PC-9 (cell line): ENCODE measurements around the gene GATB. TPM values are rescaled to one million over a fixed set of nuclear protein-coding genes. Genes with fewer than 3 reads are reported as not detected.

ENCODE experiments used
- BruUV-seq: library from RNA; stranded (reverse); fragments of 400-500 nt; replicated peaks from 2 replicates; lab custom pipeline; 2021; lab: Mats Ljungman, UMichigan
- CTCF ChIA-PET: fragments of 300-600 bp; sonication (Branson Sonifier 250); formaldehyde crosslinking; loops from one replicate; lab custom pipeline; 2022; ENCODE audit warnings: antibody characterized with exemption; lab: Charles Lee
- POLR2A ChIA-PET: fragments of 300-600 bp; sonication (Branson Sonifier 250); formaldehyde crosslinking; loops from one replicate; lab custom pipeline; 2022; ENCODE audit warnings: antibody characterized with exemption; ENCODE audit not compliant: unreplicated experiment; lab: Charles Lee
- DNase-seq, 2 experiments: peaks; one replicate each; pipeline versions ENCODE4 v3.0.0 to v3.0.0-alpha.2; 2015 to 2022; ENCODE audit warnings: mixed read lengths in 1 of 2
- H2AFZ ChIP-seq: fragments of 200-600 bp; sonication (generic); 2 replicates; pipeline ENCODE4 v1.8.1; 2017; ENCODE audit warnings: antibody characterized with exemption
- H3F3A ChIP-seq: fragments of 200-600 bp; sonication (generic); 2 replicates; pipeline ENCODE4 v1.8.1; 2017; ENCODE audit warnings: antibody characterized with exemption, mild to moderate bottlenecking, low read depth; ENCODE audit not compliant: insufficient read depth
- H3K27ac ChIP-seq: fragments of 200-600 bp; sonication (generic); 2 replicates; pipeline ENCODE4 v1.6.1; 2016; ENCODE audit warnings: mixed run types
- H3K27me3 ChIP-seq: fragments of 200-600 bp; sonication (generic); 2 replicates; pipeline ENCODE4 v1.6.1; 2016; ENCODE audit warnings: low read depth, mixed run types; ENCODE audit not compliant: insufficient read depth
- H3K36me3 ChIP-seq: fragments of 200-600 bp; sonication (generic); 2 replicates; pipeline ENCODE4 v1.6.1; 2016; ENCODE audit warnings: low read depth, mixed run types
- H3K4me1 ChIP-seq: fragments of 200-600 bp; sonication (generic); replicated peaks from 2 replicates; pipeline ENCODE4 v1.6.1; 2016; ENCODE audit warnings: mixed run types; ENCODE audit not compliant: insufficient read depth
- H3K4me2 ChIP-seq: fragments of 200-600 bp; sonication (generic); 2 replicates; pipeline ENCODE4 v1.6.1; 2017; ENCODE audit warnings: mixed run types
- H3K4me3 ChIP-seq: fragments of 200-600 bp; sonication (generic); 2 replicates; pipeline ENCODE4 v1.6.1; 2016; ENCODE audit warnings: mixed run types
- H3K79me2 ChIP-seq: fragments of 200-600 bp; sonication (generic); 2 replicates; pipeline ENCODE4 v1.6.1; 2017; ENCODE audit warnings: low read depth, mixed run types
- H3K9me2 ChIP-seq: fragments of 200-600 bp; sonication (generic); 2 replicates; pipeline ENCODE4 v1.8.1; 2017; ENCODE audit warnings: mild to moderate bottlenecking; ENCODE audit not compliant: insufficient read depth
- H3K9me3 ChIP-seq: fragments of 200-600 bp; sonication (generic); 2 replicates; pipeline ENCODE4 v1.8.1; 2016; ENCODE audit warnings: low read depth; ENCODE audit not compliant: insufficient read depth
- H4K20me1 ChIP-seq: fragments of 200-600 bp; sonication (generic); 2 replicates; pipeline ENCODE4 v1.8.1; 2017; ENCODE audit not compliant: insufficient read depth
- EZH2 ChIP-seq: fragments of 200-600 bp; sonication (generic); IDR thresholded peaks from 2 replicates; pipeline ENCODE4 v1.8.0; 2017; ENCODE audit warnings: antibody characterized with exemption, low read depth
- intact Hi-C: fragments of 100-400 bp; cut with micrococcal nuclease; formaldehyde crosslinking; loops from one replicate; pipeline ENCODE4 v1.10.0; 2022; ENCODE audit not compliant: unreplicated experiment
- total RNA-seq: library from RNA; stranded (reverse); gene quantifications from 2 replicates; pipeline ENCODE4 v1.2.3, GENCODE V29; 2021
- TF ChIP-seq, protein P1 (sequence below): fragments of 200-600 bp; sonication (generic); conservative IDR thresholded peaks from 2 replicates; pipeline ENCODE4 v1.6.1; 2017; ENCODE audit warnings: mixed run types, antibody characterized with exemption, mild to moderate bottlenecking, moderate library complexity

GATB gene
- total RNA-seq, 1 experiment from 2014 or later = 24.2 TPM

DNA sequence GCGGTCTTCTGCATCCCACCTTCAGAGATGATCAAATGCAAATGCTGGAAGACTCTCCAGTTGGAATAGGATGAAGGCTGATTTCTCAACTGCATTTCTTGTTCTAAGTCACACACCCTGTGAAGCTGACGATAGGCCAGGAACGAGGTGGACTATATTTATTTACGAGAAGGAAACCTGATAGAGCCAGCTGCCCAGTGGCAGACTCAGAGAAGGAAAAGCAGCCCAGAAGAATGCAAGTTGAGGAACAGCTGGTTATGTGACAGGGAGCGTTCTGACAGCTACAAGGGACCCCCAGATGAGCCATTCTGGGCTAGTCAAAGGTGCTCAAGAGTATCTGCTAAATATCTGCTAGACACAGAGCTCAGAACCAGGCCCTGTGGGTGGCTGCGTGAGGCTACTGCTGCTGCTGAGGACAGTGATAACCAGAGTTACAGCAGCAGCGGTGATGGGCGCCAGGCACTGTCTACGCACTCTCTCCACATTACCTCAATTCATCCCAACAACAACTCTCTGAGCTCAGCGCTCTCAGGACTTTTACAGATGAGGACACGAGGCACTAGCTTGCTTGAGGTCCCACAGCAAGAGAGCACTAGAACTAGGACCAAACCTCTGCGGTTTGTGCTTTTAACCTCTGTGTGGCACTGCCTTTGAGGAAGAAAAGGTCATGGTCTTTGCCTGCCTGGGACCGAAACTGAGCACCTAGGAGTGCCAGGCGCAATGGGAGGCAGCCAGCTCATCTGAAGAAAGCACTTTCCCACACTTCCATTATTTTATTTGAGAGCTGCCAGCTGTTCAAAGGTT, 69.0 kb downstream of the GATB start:
- Histone ChIP-seq H4K20me1 (no peaks in the 10 kb centered on the region), H3K4me3 (no peak overlapping the region), H3K4me1 (no peaks in the 10 kb centered on the region; the same call in 1 of the 2 replicates), H3K9me3 (no peaks in the 10 kb centered on the region), H3K27me3 (no peaks in the 10 kb centered on the region), H3K9me2 (no peaks in the 10 kb centered on the region), H3K27ac (no peak overlapping the region), H3K79me2 (no peaks in the 10 kb centered on the region), H3F3A (no peaks in the 10 kb centered on the region), H2AFZ (no peak overlapping the region), H3K4me2 (no peak overlapping the region), H3K36me3 (no peaks in the 10 kb centered on the region)
- ChIA-PET CTCF (no interaction called here), POLR2A (interaction anchor here (0.6 kb wide), 1 partner anchor 448 kb away, joined by 7 read pairs; no protein-coding TSS in a partner anchor)
- no peak for TF ChIP-seq EZH2
- TF ChIP-seq, protein P1, sequence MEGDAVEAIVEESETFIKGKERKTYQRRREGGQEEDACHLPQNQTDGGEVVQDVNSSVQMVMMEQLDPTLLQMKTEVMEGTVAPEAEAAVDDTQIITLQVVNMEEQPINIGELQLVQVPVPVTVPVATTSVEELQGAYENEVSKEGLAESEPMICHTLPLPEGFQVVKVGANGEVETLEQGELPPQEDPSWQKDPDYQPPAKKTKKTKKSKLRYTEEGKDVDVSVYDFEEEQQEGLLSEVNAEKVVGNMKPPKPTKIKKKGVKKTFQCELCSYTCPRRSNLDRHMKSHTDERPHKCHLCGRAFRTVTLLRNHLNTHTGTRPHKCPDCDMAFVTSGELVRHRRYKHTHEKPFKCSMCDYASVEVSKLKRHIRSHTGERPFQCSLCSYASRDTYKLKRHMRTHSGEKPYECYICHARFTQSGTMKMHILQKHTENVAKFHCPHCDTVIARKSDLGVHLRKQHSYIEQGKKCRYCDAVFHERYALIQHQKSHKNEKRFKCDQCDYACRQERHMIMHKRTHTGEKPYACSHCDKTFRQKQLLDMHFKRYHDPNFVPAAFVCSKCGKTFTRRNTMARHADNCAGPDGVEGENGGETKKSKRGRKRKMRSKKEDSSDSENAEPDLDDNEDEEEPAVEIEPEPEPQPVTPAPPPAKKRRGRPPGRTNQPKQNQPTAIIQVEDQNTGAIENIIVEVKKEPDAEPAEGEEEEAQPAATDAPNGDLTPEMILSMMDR = no peak
- intact Hi-C loops = no loop called here
- BruUV-seq = no TSS peak
- DNase-seq = no peak

- intact Hi-C loops = no loop called here
- Histone ChIP-seq H3K9me3 (no peaks in the 10 kb centered on the region), H3K4me1 (no peaks in the 10 kb centered on the region; the same call in 1 of the 2 replicates), H3F3A (no peaks in the 10 kb centered on the region), H3K9me2 (no peaks in the 10 kb centered on the region), H2AFZ (no peak overlapping the region), H3K79me2 (no peaks in the 10 kb centered on the region), H3K27ac (no peak overlapping the region), H3K36me3 (no peaks in the 10 kb centered on the region), H4K20me1 (no peaks in the 10 kb centered on the region), H3K4me2 (no peak overlapping the region), H3K4me3 (no peak overlapping the region), H3K27me3 (no peaks in the 10 kb centered on the region)
- no TSS peak for BruUV-seq
- TF ChIP-seq, protein P1 = no peak
- no peak for DNase-seq
- ChIA-PET CTCF (no interaction called here), POLR2A (no interaction called here)
These were observed 69.9 kb downstream of the GATB start for GRCh38 chr4:151690876-151691275.

DNA sequence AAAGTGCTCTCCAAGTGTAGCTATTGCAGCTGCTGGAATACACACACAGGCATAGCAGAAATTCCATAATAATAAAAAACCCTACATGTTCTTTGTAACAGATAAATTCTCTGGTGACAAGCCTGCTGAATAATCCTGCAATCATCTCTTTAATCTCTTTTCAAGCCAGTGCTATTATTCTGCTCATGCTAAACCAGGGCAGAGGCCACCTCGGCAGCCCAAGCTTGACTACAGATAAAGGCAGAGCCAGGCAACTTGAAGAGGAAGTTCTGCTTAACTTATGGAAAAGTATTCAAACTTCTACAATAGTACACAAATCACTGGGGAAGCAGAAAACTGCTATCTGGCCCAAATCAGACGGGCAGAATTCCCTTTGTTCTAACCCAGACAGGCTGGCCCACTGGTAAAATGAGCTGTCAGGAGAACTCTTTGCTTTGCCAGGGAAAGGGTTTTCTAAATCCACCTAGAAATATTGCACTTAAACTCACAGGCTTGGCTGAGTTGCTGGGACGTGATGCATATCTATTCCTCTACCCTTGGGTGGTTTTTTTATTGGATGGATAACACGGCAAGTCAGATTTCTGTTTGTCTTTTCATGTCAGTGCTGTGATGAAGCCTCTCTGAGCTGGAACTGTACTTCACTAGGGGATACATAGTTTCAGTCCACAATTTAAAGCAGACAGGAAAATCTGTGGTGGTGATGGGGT, 70.5 kb downstream of the GATB start:
- no peak overlapping the region for H2AFZ ChIP-seq
- H3K4me3 ChIP-seq = no peak overlapping the region
- no peaks in the 10 kb centered on the region for H3F3A ChIP-seq
- no peak overlapping the region for H3K27ac ChIP-seq
- POLR2A ChIA-PET = interaction anchor here (0.6 kb wide), 1 partner anchor 638 kb away, joined by 3 read pairs; no protein-coding TSS in a partner anchor
- no peaks in the 10 kb centered on the region for H3K9me3 ChIP-seq
- H3K9me2 ChIP-seq = no peaks in the 10 kb centered on the region
- no peaks in the 10 kb centered on the region for H3K79me2 ChIP-seq
- H3K27me3 ChIP-seq = no peaks in the 10 kb centered on the region
- CTCF ChIA-PET = no interaction called here
- no peak for TF ChIP-seq EZH2
- TF ChIP-seq, protein P1 = no peak
- intact Hi-C loops = no loop called here
- peak in 1 of 2 experiments; percentile 15 for DNase-seq
- no peaks in the 10 kb centered on the region; the same call in 1 of the 2 replicates for H3K4me1 ChIP-seq
- H4K20me1 ChIP-seq = no peaks in the 10 kb centered on the region
- H3K4me2 ChIP-seq = no peak overlapping the region
- BruUV-seq = no TSS peak
- H3K36me3 ChIP-seq = no peaks in the 10 kb centered on the region
